ENCODE measurements around the gene PCNT.

PCNT gene

DNA sequence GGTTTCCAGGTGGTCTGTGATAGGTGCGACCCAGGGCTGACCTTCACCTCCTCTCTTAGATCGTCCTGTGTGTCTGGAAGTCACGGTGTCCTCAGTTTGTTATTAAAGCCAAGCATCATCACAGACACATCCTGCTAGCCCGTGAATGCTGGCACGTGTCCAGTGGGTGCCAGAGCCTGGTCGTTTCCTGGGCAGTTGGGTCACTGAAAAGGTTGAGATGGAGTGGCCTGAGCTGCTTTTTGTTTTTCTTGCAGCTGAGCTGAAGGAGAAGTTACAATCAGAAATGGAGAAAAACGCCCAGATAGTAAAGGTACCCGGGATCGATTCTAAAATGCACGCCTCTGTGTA, 23.2 kb downstream of the PCNT start:
- H2AFZ ChIP-seq (ENCODE audit: low read depth, low read length, severe bottlenecking): no peak overlapping the region
- peaks cover 24% of the 10 kb centered on the region for H3K79me2 ChIP-seq (ENCODE audit: insufficient read depth, low read length)
- H4K20me1 ChIP-seq (ENCODE audit: low read depth, low read length): no peaks in the 10 kb centered on the region
- no peak overlapping the region for H3K4me3 ChIP-seq (ENCODE audit: insufficient read depth, low read length, poor library complexity, severe bottlenecking)
- no peak overlapping the region for H3K4me2 ChIP-seq (ENCODE audit: low read depth, low read length, poor library complexity, severe bottlenecking)
- no peaks in the 10 kb centered on the region for H3K9me3 ChIP-seq (ENCODE audit: insufficient read depth, low read length)
- no peaks in the 10 kb centered on the region for H3K9me2 ChIP-seq (replicated peaks; ENCODE audit: insufficient read depth, low read length)
- H3F3A ChIP-seq (ENCODE audit: insufficient read depth): peaks cover 4% of the 10 kb centered on the region; the same call in 1 of the 2 replicates
- no peak overlapping the region for H3K27ac ChIP-seq (ENCODE audit: low read depth, low read length)
- TF ChIP-seq EZH2phosphoT487 (conservative IDR thresholded peaks at IDR 0.05; ENCODE audit: low read length) (no peak), CTCF (IDR thresholded peaks at IDR 0.05; ENCODE audit: insufficient read depth, low read length, poor library complexity, severe bottlenecking) (no peak)
- H3K36me3 ChIP-seq (ENCODE audit: low read length): no peaks in the 10 kb centered on the region; the same call in 1 of the 2 replicates
- no peaks in the 10 kb centered on the region for H3K27me3 ChIP-seq (ENCODE audit: low read length)
- H3K9ac ChIP-seq (ENCODE audit: low read length): no peak overlapping the region

DNA sequence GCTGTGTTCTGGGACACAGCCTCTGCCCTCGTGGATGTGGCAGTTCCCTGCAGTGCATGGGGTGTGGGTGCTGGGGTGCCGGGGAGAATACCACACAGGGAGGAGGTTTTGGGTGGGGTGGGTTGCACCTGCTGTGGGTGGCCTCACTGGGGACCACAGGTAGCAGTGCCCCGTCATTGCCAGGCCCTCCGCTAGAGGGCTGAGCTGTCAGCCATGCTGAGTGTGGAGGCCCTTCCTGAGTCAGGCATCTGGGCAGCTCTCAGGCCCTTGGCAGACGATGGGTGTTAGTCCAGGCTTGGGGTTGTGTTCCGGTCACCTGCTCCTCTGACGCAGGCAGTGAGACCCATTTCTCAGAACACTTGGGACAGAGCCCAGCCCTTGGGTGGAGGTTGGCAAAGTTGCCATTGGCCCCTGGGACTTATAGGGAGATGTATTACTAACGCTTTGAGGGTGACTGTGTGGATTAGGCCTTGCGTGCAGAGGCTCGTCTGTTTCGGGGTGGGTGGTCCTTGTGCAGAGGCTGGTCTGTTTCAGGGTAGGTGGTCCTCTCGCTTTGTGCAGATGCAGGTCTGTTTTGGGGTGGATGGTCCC, 23.9 kb downstream of the PCNT start:
- TF ChIP-seq CTCF (IDR thresholded peaks at IDR 0.05; ENCODE audit: insufficient read depth, low read length, poor library complexity, severe bottlenecking) (no peak), EZH2phosphoT487 (conservative IDR thresholded peaks at IDR 0.05; ENCODE audit: low read length) (no peak)
- Histone ChIP-seq H3K79me2 (ENCODE audit: insufficient read depth, low read length) (peaks cover 18% of the 10 kb centered on the region), H3F3A (ENCODE audit: insufficient read depth) (peaks cover 3% of the 10 kb centered on the region; the same call in 1 of the 2 replicates), H3K27me3 (ENCODE audit: low read length) (no peaks in the 10 kb centered on the region), H3K4me3 (ENCODE audit: insufficient read depth, low read length, poor library complexity, severe bottlenecking) (no peak overlapping the region), H3K9me2 (replicated peaks; ENCODE audit: insufficient read depth, low read length) (no peaks in the 10 kb centered on the region), H3K36me3 (ENCODE audit: low read length) (no peaks in the 10 kb centered on the region; the same call in 1 of the 2 replicates), H3K9ac (ENCODE audit: low read length) (no peak overlapping the region), H2AFZ (ENCODE audit: low read depth, low read length, severe bottlenecking) (no peak overlapping the region), H4K20me1 (ENCODE audit: low read depth, low read length) (no peaks in the 10 kb centered on the region), H3K27ac (ENCODE audit: low read depth, low read length) (no peak overlapping the region), H3K9me3 (ENCODE audit: insufficient read depth, low read length) (no peaks in the 10 kb centered on the region), H3K4me2 (ENCODE audit: low read depth, low read length, poor library complexity, severe bottlenecking) (no peak overlapping the region)

GRCh38 chr21:46349134-46349760, 25.3 kb downstream of the PCNT start:
- Histone ChIP-seq H3K9ac (ENCODE audit: low read length) (no peak overlapping the region), H3K36me3 (ENCODE audit: low read length) (no peaks in the 10 kb centered on the region; the same call in 1 of the 2 replicates), H3F3A (ENCODE audit: insufficient read depth) (no peaks in the 10 kb centered on the region), H3K9me2 (replicated peaks; ENCODE audit: insufficient read depth, low read length) (no peaks in the 10 kb centered on the region), H2AFZ (ENCODE audit: low read depth, low read length, severe bottlenecking) (no peak overlapping the region), H3K4me2 (ENCODE audit: low read depth, low read length, poor library complexity, severe bottlenecking) (no peak overlapping the region), H3K79me2 (ENCODE audit: insufficient read depth, low read length) (peaks cover 7% of the 10 kb centered on the region), H3K27me3 (ENCODE audit: low read length) (no peaks in the 10 kb centered on the region), H3K9me3 (ENCODE audit: insufficient read depth, low read length) (no peaks in the 10 kb centered on the region), H4K20me1 (ENCODE audit: low read depth, low read length) (no peaks in the 10 kb centered on the region), H3K27ac (ENCODE audit: low read depth, low read length) (no peak overlapping the region), H3K4me3 (ENCODE audit: insufficient read depth, low read length, poor library complexity, severe bottlenecking) (no peak overlapping the region)
- TF ChIP-seq EZH2phosphoT487 (conservative IDR thresholded peaks at IDR 0.05; ENCODE audit: low read length) (no peak), CTCF (IDR thresholded peaks at IDR 0.05; ENCODE audit: insufficient read depth, low read length, poor library complexity, severe bottlenecking) (no peak)

Data from SU-DHL-6 (cell line).